Keratinocyte (primary cell): ENCODE measurements around the gene NAA25. TPM values are rescaled to one million over a fixed set of nuclear protein-coding genes. Genes with fewer than 3 reads are reported as not detected.

Experiments used
- DNase-seq: peaks from one replicate; pipeline ENCODE4 v3.0.0-alpha.2; 2011; ENCODE audit warnings: low read depth, missing footprints, low spot score
- FAIRE-seq: peaks from 2 replicates; lab custom pipeline; 2011; peaks lifted over from hg19 to GRCh38; lab: Jason Lieb, UNC
- H2AFZ ChIP-seq: 2 replicates; pipeline ENCODE4 v1.6.0; 2012; ENCODE audit warnings: low read length, control low read depth, inconsistent platforms; ENCODE audit not compliant: control insufficient read depth
- H3K27ac ChIP-seq: 2 replicates; pipeline ENCODE4 v1.5.1; 2011; ENCODE audit warnings: low read length; ENCODE audit not compliant: control insufficient read depth, insufficient read depth
- H3K27me3 ChIP-seq: 3 replicates; pipeline ENCODE4 v1.6.0; 2011; ENCODE audit warnings: low read length; ENCODE audit not compliant: control insufficient read depth, insufficient read depth; ENCODE audit errors: extremely low read depth
- H3K36me3 ChIP-seq, 2 experiments: 2 replicates in 1 of 2; 3 replicates in 1 of 2; pipeline ENCODE4 v1.5.1; 2011; ENCODE audit warnings: low read length in 2 of 2, mild to moderate bottlenecking in 1 of 2; ENCODE audit not compliant: control insufficient read depth in 2 of 2, insufficient read depth in 2 of 2; ENCODE audit errors: extremely low read depth in 1 of 2
- H3K4me1 ChIP-seq: 3 replicates; pipeline ENCODE4 v1.5.1; 2011; ENCODE audit warnings: low read length; ENCODE audit not compliant: control insufficient read depth, insufficient read depth; ENCODE audit errors: extremely low read depth
- H3K4me2 ChIP-seq: 3 replicates; pipeline ENCODE4 v1.6.0; 2011; ENCODE audit warnings: low read depth, low read length; ENCODE audit not compliant: control insufficient read depth, insufficient read depth; ENCODE audit errors: extremely low read depth
- H3K4me3 ChIP-seq, 3 experiments: fragments of 200-600 bp in 1 of 3; sonication (generic) in 1 of 3; 2 replicates in 2 of 3; 3 replicates in 1 of 3; pipeline ENCODE4 v1.5.1; 2011 to 2016; ENCODE audit warnings: low read length in 3 of 3, mild to moderate bottlenecking in 3 of 3, control low read depth in 2 of 3, inconsistent platforms in 1 of 3, low read depth in 1 of 3, mixed read lengths in 1 of 3, mixed run types in 1 of 3, moderate library complexity in 1 of 3; ENCODE audit not compliant: control insufficient read depth in 2 of 3, insufficient read depth in 2 of 3; ENCODE audit errors: extremely low read depth in 1 of 3
- H3K79me2 ChIP-seq: 2 replicates; pipeline ENCODE4 v1.6.0; 2012; ENCODE audit warnings: low read length; ENCODE audit not compliant: control insufficient read depth, insufficient read depth
- H3K9ac ChIP-seq: 3 replicates; pipeline ENCODE4 v1.6.0; 2011; ENCODE audit warnings: low read length; ENCODE audit not compliant: control insufficient read depth, insufficient read depth; ENCODE audit errors: extremely low read depth
- H3K9me1 ChIP-seq: 3 replicates; pipeline ENCODE4 v1.6.0; 2011; ENCODE audit warnings: low read length; ENCODE audit not compliant: control insufficient read depth, insufficient read depth; ENCODE audit errors: extremely low read depth
- H3K9me3 ChIP-seq: 2 replicates; pipeline ENCODE4 v1.5.1; 2012; ENCODE audit warnings: low read depth, low read length; ENCODE audit not compliant: control insufficient read depth
- H4K20me1 ChIP-seq: 3 replicates; pipeline ENCODE4 v1.6.0; 2011; ENCODE audit warnings: low read length; ENCODE audit not compliant: control insufficient read depth, insufficient read depth; ENCODE audit errors: extremely low read depth
- CTCF ChIP-seq, 3 experiments: IDR thresholded peaks in 1 of 3; conservative IDR thresholded peaks in 1 of 3; optimal IDR thresholded peaks in 1 of 3; 2 replicates in 2 of 3; 3 replicates in 1 of 3; pipeline versions ENCODE3 to v1.5.1; 2011; ENCODE audit warnings: low read length in 3 of 3, mild to moderate bottlenecking in 3 of 3, moderate library complexity in 2 of 3, control low read depth in 1 of 3, inconsistent platforms in 1 of 3; ENCODE audit not compliant: insufficient read depth in 2 of 3; ENCODE audit errors: extremely low read depth in 1 of 3
- EZH2 ChIP-seq: IDR thresholded peaks from one replicate; pipeline ENCODE4 v1.6.1; 2012; ENCODE audit warnings: inconsistent platforms, mild to moderate bottlenecking, low read length, moderate library complexity
- dilution Hi-C: fragments of 300-500 bp; cut with MboI; formaldehyde crosslinking; loops from one replicate; pipeline ENCODE4 v1.7.0; 2020; ENCODE audit warnings: low sequenced_read_pairs; ENCODE audit not compliant: extremely low pct_ligation_motif_present
- polyA plus RNA-seq, 5 experiments: library from polyadenylated mRNA; depleted of rRNA in 3 of 5; stranded (reverse) in 3 of 5; stranded (forward) in 1 of 5; unstranded in 1 of 5; fragments of >200 nt; gene quantifications; 1 replicate in 1 of 5; 2 replicates in 3 of 5; 3 replicates in 1 of 5; pipeline versions ENCODE4 v1.2.1 to v1.2.3, GENCODE V29; 2011 to 2012; ENCODE audit warnings: missing spikeins in 2 of 5, low read depth in 1 of 5, low replicate concordance in 1 of 5

The NAA25 gene
- polyA plus RNA-seq, 1 donor (not counting 4 experiments of a cell fraction or from before 2014, with no cell fraction given) = 26.1 TPM

GRCh38 chr12:112116232-112117060 is 7.9 kb upstream of the NAA25 start:
- no peaks in the 10 kb centered on the region for H3K36me3 ChIP-seq
- peak overlapping the region; percentile 77 for H2AFZ ChIP-seq
- H3K4me1 ChIP-seq = peaks cover 28% of the 10 kb centered on the region
- no peaks in the 10 kb centered on the region for H3K9me1 ChIP-seq
- DNase-seq (no peak), FAIRE-seq (peak; percentile 29)
- TF ChIP-seq CTCF (optimal IDR thresholded peaks at IDR 0.05 in 1 of 3, IDR thresholded peaks at IDR 0.05 in 1 of 3, conservative IDR thresholded peaks at IDR 0.05 in 1 of 3; ENCODE audit: extremely low read depth in 1 of 3, insufficient read depth in 2 of 3, low read length in 3 of 3) = no peak
- no peak for TF ChIP-seq EZH2
- H3K9me3 ChIP-seq = no peaks in the 10 kb centered on the region
- H3K27ac ChIP-seq = peak overlapping the region; percentile 65
- H3K79me2 ChIP-seq = no peaks in the 10 kb centered on the region
- peak overlapping the region; percentile 52 for H3K9ac ChIP-seq
- dilution Hi-C loops = no loop called here
- H4K20me1 ChIP-seq = no peaks in the 10 kb centered on the region
- peak overlapping the region; percentile 39 for H3K4me2 ChIP-seq
- H3K4me3 ChIP-seq = no peak overlapping the region
- no peaks in the 10 kb centered on the region for H3K27me3 ChIP-seq

GRCh38 chr12:112115259-112116045 is 6.9 kb upstream of the NAA25 start:
- dilution Hi-C loops = no loop called here
- FAIRE-seq = no peak

More at GRCh38 chr12:112115259-112116045, 6.9 kb upstream of the NAA25 start:
- Histone ChIP-seq H3K79me2 (no peaks in the 10 kb centered on the region), H3K27me3 (no peaks in the 10 kb centered on the region), H3K9me1 (no peaks in the 10 kb centered on the region), H3K36me3 (no peaks in the 10 kb centered on the region), H4K20me1 (no peaks in the 10 kb centered on the region), H2AFZ (no peak overlapping the region), H3K27ac (no peak overlapping the region), H3K9me3 (no peaks in the 10 kb centered on the region), H3K4me3 (no peak overlapping the region), H3K4me1 (peaks cover 28% of the 10 kb centered on the region), H3K4me2 (no peak overlapping the region), H3K9ac (no peak overlapping the region)
- DNase-seq = no peak
- TF ChIP-seq EZH2 (no peak), CTCF (optimal IDR thresholded peaks at IDR 0.05 in 1 of 3, IDR thresholded peaks at IDR 0.05 in 1 of 3, conservative IDR thresholded peaks at IDR 0.05 in 1 of 3; ENCODE audit: extremely low read depth in 1 of 3, insufficient read depth in 2 of 3, low read length in 3 of 3) (no peak)
